HL-60 (cell line): ENCODE data around the gene COMMD7.

Experiments
- DNase-seq, 2 experiments: peaks; one replicate each; pipeline ENCODE4 v3.0.0-alpha.2; 2010 to 2020; ENCODE audit warnings: low read depth in 1 of 2, low spot score in 1 of 2
- H3K27ac ChIP-seq: fragments of 250-450 bp; sonication (Bioruptor Pico); replicated peaks from 2 replicates; pipeline ENCODE4 v1.5.1; 2020; ENCODE audit warnings: mild to moderate bottlenecking, moderate library complexity
- H3K27me3 ChIP-seq: fragments of 250-450 bp; sonication (Bioruptor Pico); 2 replicates; pipeline ENCODE4 v1.5.1; 2021; ENCODE audit warnings: mild to moderate bottlenecking, moderate library complexity; ENCODE audit not compliant: insufficient read depth, poor library complexity, severe bottlenecking
- H3K4me3 ChIP-seq: replicated peaks from 2 replicates; pipeline ENCODE4 v1.5.1; 2011; ENCODE audit warnings: mild to moderate bottlenecking, control low read depth, low read length; ENCODE audit not compliant: insufficient read depth
- CTCF ChIP-seq: IDR thresholded peaks from one replicate; pipeline ENCODE4 v1.5.1; 2011; ENCODE audit warnings: low read length, control low read depth, inconsistent platforms; ENCODE audit not compliant: insufficient read depth
- GABPA ChIP-seq: IDR thresholded peaks from 2 replicates; pipeline ENCODE4 v1.6.1; 2012; ENCODE audit warnings: low read depth
- POLR2AphosphoS5 ChIP-seq: IDR thresholded peaks from 2 replicates; pipeline ENCODE4 v1.6.1; 2012; ENCODE audit warnings: low read depth
- SPI1 ChIP-seq: IDR thresholded peaks from 2 replicates; pipeline ENCODE4 v1.6.1; 2012; ENCODE audit warnings: low read depth, mild to moderate bottlenecking, borderline replicate concordance
- TF ChIP-seq, protein P1 (sequence below): IDR thresholded peaks from 2 replicates; pipeline ENCODE4 v1.6.1; 2012; ENCODE audit warnings: low read depth; ENCODE audit not compliant: insufficient replicate concordance

The COMMD7 gene

GRCh38 chr20:32763202-32764004, 20.1 kb upstream of the COMMD7 start:
- Histone ChIP-seq H3K27me3 (no peaks in the 10 kb centered on the region), H3K4me3 (peak overlapping the region; percentile 74), H3K27ac (no peak overlapping the region)
- no peak for DNase-seq
- TF ChIP-seq POLR2AphosphoS5, result no peak

DNA sequence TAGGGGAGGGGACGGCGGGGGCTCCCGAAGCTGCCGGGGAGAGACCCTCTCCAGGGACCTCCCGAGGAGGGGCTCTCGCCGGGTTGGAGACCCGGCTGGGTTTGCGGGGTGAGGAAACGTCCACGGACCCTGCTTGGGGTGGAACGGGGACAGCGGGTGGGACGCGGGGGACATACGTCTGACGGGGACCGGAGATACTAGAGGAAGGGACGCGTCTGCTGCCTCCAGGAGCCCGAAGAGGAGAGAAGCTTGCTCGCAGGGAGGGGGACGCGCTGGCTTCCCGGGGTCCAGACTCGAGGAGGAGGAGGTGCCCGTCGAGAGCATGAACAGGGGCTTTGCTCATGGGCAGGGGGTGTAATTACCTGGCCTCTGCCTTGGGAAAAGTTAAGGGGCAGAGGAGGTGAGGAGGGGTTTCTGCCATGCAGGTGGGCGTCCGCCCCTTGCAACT, 19.5 kb upstream of the COMMD7 start:
- Histone ChIP-seq H3K27me3 (no peaks in the 10 kb centered on the region), H3K27ac (peak overlapping the region; percentile 41; the same call in 1 of the 2 replicates), H3K4me3 (peak overlapping the region; percentile 74)
- DNase-seq, result peak in 1 of 2 experiments; percentile 25
- TF ChIP-seq SPI1 (no peak), CTCF (no peak), POLR2AphosphoS5 (no peak), GABPA (no peak)
- TF ChIP-seq, protein P1, sequence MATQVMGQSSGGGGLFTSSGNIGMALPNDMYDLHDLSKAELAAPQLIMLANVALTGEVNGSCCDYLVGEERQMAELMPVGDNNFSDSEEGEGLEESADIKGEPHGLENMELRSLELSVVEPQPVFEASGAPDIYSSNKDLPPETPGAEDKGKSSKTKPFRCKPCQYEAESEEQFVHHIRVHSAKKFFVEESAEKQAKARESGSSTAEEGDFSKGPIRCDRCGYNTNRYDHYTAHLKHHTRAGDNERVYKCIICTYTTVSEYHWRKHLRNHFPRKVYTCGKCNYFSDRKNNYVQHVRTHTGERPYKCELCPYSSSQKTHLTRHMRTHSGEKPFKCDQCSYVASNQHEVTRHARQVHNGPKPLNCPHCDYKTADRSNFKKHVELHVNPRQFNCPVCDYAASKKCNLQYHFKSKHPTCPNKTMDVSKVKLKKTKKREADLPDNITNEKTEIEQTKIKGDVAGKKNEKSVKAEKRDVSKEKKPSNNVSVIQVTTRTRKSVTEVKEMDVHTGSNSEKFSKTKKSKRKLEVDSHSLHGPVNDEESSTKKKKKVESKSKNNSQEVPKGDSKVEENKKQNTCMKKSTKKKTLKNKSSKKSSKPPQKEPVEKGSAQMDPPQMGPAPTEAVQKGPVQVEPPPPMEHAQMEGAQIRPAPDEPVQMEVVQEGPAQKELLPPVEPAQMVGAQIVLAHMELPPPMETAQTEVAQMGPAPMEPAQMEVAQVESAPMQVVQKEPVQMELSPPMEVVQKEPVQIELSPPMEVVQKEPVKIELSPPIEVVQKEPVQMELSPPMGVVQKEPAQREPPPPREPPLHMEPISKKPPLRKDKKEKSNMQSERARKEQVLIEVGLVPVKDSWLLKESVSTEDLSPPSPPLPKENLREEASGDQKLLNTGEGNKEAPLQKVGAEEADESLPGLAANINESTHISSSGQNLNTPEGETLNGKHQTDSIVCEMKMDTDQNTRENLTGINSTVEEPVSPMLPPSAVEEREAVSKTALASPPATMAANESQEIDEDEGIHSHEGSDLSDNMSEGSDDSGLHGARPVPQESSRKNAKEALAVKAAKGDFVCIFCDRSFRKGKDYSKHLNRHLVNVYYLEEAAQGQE, result no peak

DNA sequence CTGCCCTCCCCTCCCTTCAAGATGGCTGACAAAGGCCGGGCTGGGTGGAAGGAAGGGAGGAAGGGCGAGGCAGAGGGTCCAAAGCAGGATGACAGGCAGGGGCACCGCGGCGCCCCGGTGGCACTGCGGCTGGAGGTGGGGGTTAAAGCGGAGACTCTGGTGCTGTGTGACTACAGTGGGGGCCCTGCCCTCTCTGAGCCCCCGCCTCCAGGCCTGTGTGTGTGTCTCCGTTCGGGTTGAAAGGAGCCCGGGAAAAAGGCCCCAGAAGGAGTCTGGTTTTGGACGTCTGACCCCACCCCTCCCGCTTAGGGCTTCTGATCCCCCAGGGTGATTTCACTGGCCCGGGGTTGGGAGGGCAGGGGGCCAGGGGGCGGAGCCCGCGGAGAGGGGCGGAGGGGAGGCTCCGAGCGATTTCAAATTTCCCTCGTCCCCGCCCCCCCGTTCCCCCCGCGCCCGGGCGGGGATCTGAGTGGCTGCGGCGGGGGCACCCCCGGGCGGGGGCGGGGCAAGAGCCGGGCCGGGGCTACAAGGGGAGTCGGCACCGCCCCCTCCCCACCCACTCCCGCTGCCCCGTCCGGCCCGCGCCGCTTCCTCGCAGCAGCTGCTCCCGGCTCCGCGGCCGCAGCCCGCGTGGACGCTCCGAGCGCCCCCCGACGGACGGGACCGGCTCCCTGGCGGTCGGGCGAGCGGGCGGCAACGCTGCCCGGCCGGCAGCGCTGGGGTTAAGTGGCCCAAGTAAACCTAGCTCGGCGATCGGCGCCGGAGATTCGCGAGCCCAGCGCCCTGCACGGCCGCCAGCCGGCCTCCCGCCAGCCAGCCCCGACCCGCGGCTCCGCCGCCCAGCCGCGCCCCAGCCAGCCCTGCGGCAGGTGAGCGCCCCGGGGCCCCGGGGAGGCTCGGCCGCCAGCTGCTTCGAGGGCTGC, 18.8 kb upstream of the COMMD7 start, which contains the start of gene DNMT3B:
Gene DNMT3B (plus strand): TSS at position 555 of the 923 bp plus-strand sequence. CDS start 17,939 bp downstream, outside the sequence.
- Histone ChIP-seq H3K27me3 (no peaks in the 10 kb centered on the region), H3K4me3 (peak within 1 kb of the TSS; percentile 74), H3K27ac (peak within 1 kb of the TSS; percentile 41; the same call in 1 of the 2 replicates)
- no peak for TF ChIP-seq POLR2AphosphoS5
- peak; percentile 58 to 65 for DNase-seq

GRCh38 chr20:32761417-32761830, 18.2 kb upstream of the COMMD7 start:
- Histone ChIP-seq H3K27me3 (no peaks in the 10 kb centered on the region), H3K4me3 (peak overlapping the region; percentile 74; the same call in 1 of the 2 replicates), H3K27ac (0 out of 2 replicates have a peak overlapping the region, but pooled peaks have one; percentile 26)
- TF ChIP-seq SPI1, result 0 out of 2 replicates have a peak, but pooled peaks have one; percentile 17
- no peak for TF ChIP-seq GABPA
- no peak for DNase-seq

- no peak overlapping the region for H3K4me3 ChIP-seq
- H3K27me3 ChIP-seq, result no peaks in the 10 kb centered on the region
- no peak for TF ChIP-seq POLR2AphosphoS5
- no peak for TF ChIP-seq CTCF
- TF ChIP-seq, protein P1, result no peak
- TF ChIP-seq SPI1, result no peak
- no peak for DNase-seq
- no peak overlapping the region for H3K27ac ChIP-seq
Observed at GRCh38 chr20:32756156-32756555, 12.9 kb upstream of the COMMD7 start.
